Stimulated activated CD4-positive, alpha-beta T cell treated with anti-CD3 and anti-CD28 coated beads, TNF-alpha, amount 100 ng/mL, for 48 hours (primary cell): ENCODE results near the gene HES7.

Source experiments
- DNase-seq, 3 donors: peaks; one replicate each; pipeline ENCODE4 v3.0.0-alpha.2; 2020; ENCODE audit warnings: low read depth in 3 of 3

The HES7 gene

DNA sequence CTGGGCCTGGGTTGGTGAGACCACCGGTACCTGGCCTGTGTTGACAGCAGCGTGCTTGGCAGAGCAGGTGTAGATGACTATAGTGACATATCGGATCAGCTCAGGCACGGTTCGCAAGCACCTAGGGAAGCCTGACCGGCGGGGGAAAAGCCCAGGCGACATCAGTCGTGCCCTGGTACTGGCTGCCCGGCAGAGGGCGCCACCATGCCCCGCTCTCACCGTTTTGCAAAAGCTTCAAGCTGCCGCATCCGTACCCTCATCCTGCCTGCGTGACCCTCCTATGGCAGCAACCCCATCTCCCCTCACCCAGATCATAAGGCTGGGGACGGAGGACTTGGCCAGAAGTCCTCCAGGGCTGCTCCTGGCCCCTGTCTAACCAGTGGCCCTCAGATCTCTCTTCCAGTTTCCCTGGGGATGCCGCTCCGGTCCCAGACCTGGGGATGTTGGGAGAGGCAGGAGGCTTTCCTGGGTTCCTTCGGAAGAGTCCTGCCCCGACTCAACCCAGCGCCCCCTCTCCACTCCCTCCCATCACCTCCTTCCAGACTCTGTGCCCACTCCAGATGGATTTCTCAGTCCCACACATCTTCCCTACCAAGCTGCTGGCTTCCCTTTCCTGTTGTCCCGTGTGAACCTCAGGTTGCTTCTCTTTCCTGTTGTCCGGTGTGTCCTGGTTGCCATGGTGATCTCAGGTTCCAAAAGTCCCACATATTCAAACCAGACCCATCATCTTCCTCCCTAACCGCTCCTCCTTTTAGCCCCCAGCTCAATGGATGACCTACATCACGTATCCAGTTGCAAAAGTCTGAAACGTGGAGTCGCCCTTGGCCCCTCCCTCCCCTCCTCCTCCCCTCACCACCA, 50.0 kb downstream of the HES7 start:
- peak; percentile 70 to 82 (median 72) for DNase-seq

DNA sequence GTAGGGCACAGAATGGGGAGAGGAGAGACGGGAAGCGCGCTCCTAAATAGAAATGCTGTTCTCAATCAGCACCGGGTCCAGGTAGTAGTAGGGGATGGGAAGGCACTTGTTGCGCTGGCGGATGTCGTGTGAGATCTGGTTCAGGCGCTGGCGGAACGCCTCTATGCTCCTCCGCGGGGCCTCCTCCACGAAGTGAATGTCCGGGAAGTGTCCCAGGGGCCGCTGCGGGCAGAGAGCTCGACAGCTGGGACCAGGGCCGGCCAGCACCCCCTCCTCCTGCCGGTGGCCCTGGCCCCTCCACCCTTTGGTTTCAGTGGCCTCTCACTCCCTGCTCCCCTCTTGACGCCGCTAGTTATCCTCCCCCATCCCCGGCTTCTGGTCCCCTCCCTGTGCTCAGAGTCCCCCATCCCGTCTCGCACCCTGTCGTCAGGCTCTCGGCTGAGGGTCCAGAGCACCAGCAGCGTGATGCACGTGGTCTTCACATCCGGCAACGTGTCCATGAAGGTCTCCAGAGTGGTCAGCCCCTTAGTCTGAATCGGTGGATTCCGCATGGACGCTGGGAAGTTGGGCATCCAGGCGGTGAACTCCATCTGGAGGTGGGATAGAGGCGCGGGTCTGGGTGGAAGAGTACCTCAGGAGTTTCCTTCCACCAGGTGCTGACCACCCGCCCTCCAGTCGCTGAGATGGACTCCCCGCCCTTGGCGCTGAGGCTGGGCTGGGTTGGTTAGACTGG, 51.0 kb downstream of the HES7 start:
- peak in 1 of 3 donors; percentile 30 for DNase-seq

DNA sequence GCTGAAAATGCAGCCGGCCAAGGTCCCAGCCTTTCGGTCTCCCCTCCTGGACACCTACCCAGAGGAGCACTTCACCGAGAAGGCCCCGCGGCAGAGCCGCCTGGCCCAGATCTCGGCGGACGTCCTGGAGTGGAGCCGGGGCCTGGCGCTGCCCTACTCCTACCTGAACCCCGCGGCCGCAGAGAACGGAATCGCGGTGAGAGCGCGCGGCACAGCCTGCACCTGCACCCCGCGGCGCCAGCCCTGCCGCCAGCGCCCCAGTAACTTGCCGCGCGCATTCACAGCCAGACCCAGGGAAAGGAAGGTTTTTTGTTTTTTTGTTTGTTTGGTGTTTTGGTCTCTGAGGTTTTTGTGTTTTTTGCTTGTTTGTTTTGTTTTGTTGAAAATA, 51.6 kb downstream of the HES7 start:
- DNase-seq = no peak

DNA sequence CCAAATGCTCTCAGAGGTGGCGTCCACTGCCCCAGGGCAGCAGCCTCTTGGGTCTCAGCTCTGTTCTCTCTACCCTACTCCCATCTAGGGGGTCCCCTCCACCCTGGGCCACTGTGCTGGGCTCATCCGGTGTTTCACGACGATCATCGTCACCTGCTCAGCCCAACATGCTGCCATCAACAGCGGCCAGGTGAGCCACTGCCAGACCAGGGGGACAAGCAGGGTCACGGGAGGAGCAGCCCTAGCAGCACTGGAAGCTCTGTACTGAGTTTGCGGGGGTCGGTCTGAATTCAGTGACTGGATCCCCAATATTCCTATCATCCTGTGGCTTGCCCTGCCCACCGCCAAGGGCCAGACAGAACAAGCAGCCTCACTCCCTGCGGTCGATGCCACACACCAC, 52.4 kb downstream of the HES7 start:
- DNase-seq = no peak
